Cerebellar cortex (tissue), 1 donor: ENCODE results near the gene LBH.
"Not testable (repeated sequence)": the region's sequence is repeated elsewhere in the genome, so short reads cannot be mapped to it uniquely, and the experiment has no call there.

Source experiments
- DNase-seq: peaks from one replicate; pipeline ENCODE4 v3.0.0-alpha.2; 2015; ENCODE audit warnings: low spot score

LBH gene

GRCh38 chr2:30259071-30259470, 27.7 kb downstream of the LBH start:
- no peak for DNase-seq

- no peak for DNase-seq
Measured at GRCh38 chr2:30259827-30260679, 28.7 kb downstream of the LBH start.

GRCh38 chr2:30260941-30261340, 29.6 kb downstream of the LBH start:
- DNase-seq = no peak

- no peak for DNase-seq
Measured at GRCh38 chr2:30261695-30262211, 30.4 kb downstream of the LBH start.

GRCh38 chr2:30262716-30263309, 31.5 kb downstream of the LBH start:
- no peak for DNase-seq

GRCh38 chr2:30264274-30264673, 32.9 kb downstream of the LBH start:
- no peak for DNase-seq

- no peak for DNase-seq
Measured at GRCh38 chr2:30265052-30266015, 34.0 kb downstream of the LBH start.

GRCh38 chr2:30266051-30266621, 34.8 kb downstream of the LBH start:
- DNase-seq = no peak

GRCh38 chr2:30266705-30267104, 35.4 kb downstream of the LBH start:
- no peak for DNase-seq

GRCh38 chr2:30267161-30267975, 36.0 kb downstream of the LBH start:
- no peak for DNase-seq

GRCh38 chr2:30268296-30268871, 37.0 kb downstream of the LBH start:
- peak; percentile 6 for DNase-seq

GRCh38 chr2:30269114-30269770, 37.9 kb downstream of the LBH start:
- DNase-seq = not testable (repeated sequence)

GRCh38 chr2:30269771-30270145, 38.4 kb downstream of the LBH start:
- DNase-seq = no peak

GRCh38 chr2:30270166-30270565, 38.8 kb downstream of the LBH start:
- no peak for DNase-seq

- no peak for DNase-seq
Measured at GRCh38 chr2:30271301-30271700, 40.0 kb downstream of the LBH start.

- DNase-seq = no peak
Measured at GRCh38 chr2:30272286-30272685, 41.0 kb downstream of the LBH start.

GRCh38 chr2:30272761-30273573, 41.6 kb downstream of the LBH start:
- no peak for DNase-seq

GRCh38 chr2:30273574-30273929, 42.2 kb downstream of the LBH start:
- DNase-seq = no peak

GRCh38 chr2:30275256-30275655, 43.9 kb downstream of the LBH start:
- DNase-seq = no peak
